GM23338 (cell line): ENCODE measurements around the gene CCDC197. TPM values are rescaled to one million over a fixed set of nuclear protein-coding genes. Genes with fewer than 3 reads are reported as not detected.

Experiments
- ATAC-seq: fragments of 200-7000 bp; cut with Tn5 transposase; 3 replicates; pipeline ENCODE4 v1.9.1; 2020
- DNase-seq: peaks from one replicate; pipeline ENCODE4 v3.0.0-alpha.2; 2015; ENCODE audit warnings: low spot score
- H2AFZ ChIP-seq: fragments of 200-600 bp; sonication (generic); 2 replicates; pipeline ENCODE4 v1.8.0; 2016; ENCODE audit warnings: antibody characterized with exemption, mild to moderate bottlenecking, moderate library complexity
- H3F3A ChIP-seq: fragments of 200-600 bp; sonication (generic); replicated peaks from 2 replicates; pipeline ENCODE4 v1.8.0; 2017; ENCODE audit warnings: antibody characterized with exemption, mixed run types, low read depth
- H3K27ac ChIP-seq: fragments of 200-600 bp; sonication (generic); 2 replicates; pipeline ENCODE4 v1.6.1; 2016; ENCODE audit warnings: low read depth
- H3K27me3 ChIP-seq: fragments of 200-600 bp; sonication (generic); 2 replicates; pipeline ENCODE4 v1.8.0; 2016; ENCODE audit warnings: mild to moderate bottlenecking, mixed run types, moderate library complexity; ENCODE audit not compliant: insufficient read depth
- H3K36me3 ChIP-seq: fragments of 200-600 bp; sonication (generic); 2 replicates; pipeline ENCODE4 v1.8.0; 2016; ENCODE audit warnings: mild to moderate bottlenecking; ENCODE audit not compliant: insufficient read depth
- H3K4me1 ChIP-seq: fragments of 200-600 bp; sonication (generic); 2 replicates; pipeline ENCODE4 v1.8.0; 2016; ENCODE audit warnings: mild to moderate bottlenecking, moderate library complexity; ENCODE audit not compliant: insufficient read depth
- H3K4me2 ChIP-seq: fragments of 200-600 bp; sonication (generic); 2 replicates; pipeline ENCODE4 v1.7.1; 2017; ENCODE audit warnings: mixed run types
- H3K4me3 ChIP-seq: fragments of 200-600 bp; sonication (generic); 2 replicates; pipeline ENCODE4 v1.6.1; 2016; ENCODE audit warnings: mixed run types
- H3K79me2 ChIP-seq: fragments of 200-600 bp; sonication (generic); replicated peaks from 2 replicates; pipeline ENCODE4 v1.8.0; 2017; ENCODE audit warnings: mild to moderate bottlenecking; ENCODE audit not compliant: insufficient read depth
- H3K9me2 ChIP-seq: fragments of 200-600 bp; sonication (generic); 2 replicates; pipeline ENCODE4 v1.8.0; 2017; ENCODE audit not compliant: insufficient read depth
- H4K20me1 ChIP-seq: fragments of 200-600 bp; sonication (generic); replicated peaks from 2 replicates; pipeline ENCODE4 v1.8.0; 2017; ENCODE audit warnings: mild to moderate bottlenecking; ENCODE audit not compliant: insufficient read depth
- H3K27ac Mint-ChIP-seq: 2 replicates; pipeline ENCODE4 v1.8.0; 2020; ENCODE audit warnings: inconsistent platforms, mild to moderate bottlenecking, moderate library complexity, mixed read lengths
- H3K27me3 Mint-ChIP-seq: 3 replicates; pipeline ENCODE4 v1.8.0; 2022; ENCODE audit warnings: low read depth, mild to moderate bottlenecking, moderate library complexity, mixed read lengths, inconsistent platforms; ENCODE audit not compliant: insufficient read depth, poor library complexity
- H3K36me3 Mint-ChIP-seq: 3 replicates; pipeline ENCODE4 v1.8.0; 2021; ENCODE audit warnings: low read depth, mild to moderate bottlenecking, inconsistent platforms, moderate library complexity, mixed read lengths
- H3K4me1 Mint-ChIP-seq: 3 replicates; pipeline ENCODE4 v1.8.0; 2020; ENCODE audit warnings: mild to moderate bottlenecking, inconsistent platforms, mixed read lengths
- H3K4me3 Mint-ChIP-seq: 3 replicates; pipeline ENCODE4 v1.8.0; 2021; ENCODE audit warnings: moderate library complexity, mild to moderate bottlenecking, inconsistent platforms, mixed read lengths
- H3K9me3 Mint-ChIP-seq: 3 replicates; pipeline ENCODE4 v1.8.0; 2020; ENCODE audit warnings: moderate library complexity, mild to moderate bottlenecking, inconsistent platforms, mixed read lengths
- EZH2 ChIP-seq: fragments of 200-600 bp; sonication (generic); IDR thresholded peaks from one replicate; pipeline ENCODE4 v1.8.0; 2017; ENCODE audit warnings: antibody characterized with exemption, mild to moderate bottlenecking, low read depth; ENCODE audit not compliant: unreplicated experiment
- polyA plus RNA-seq: library from polyadenylated mRNA; unstranded; fragments of >200 nt; fragmentation: Nextera tagmentation; extraction: Ambion mirVana; gene quantifications from 2 replicates; pipeline ENCODE4 v1.2.1, GENCODE V29; 2016
- total RNA-seq: library from RNA; depleted of rRNA; stranded (reverse); fragments of >200 nt; shearing (Covaris generic); gene quantifications from 2 replicates; pipeline ENCODE4 v1.2.3, GENCODE V29; 2014
- TF ChIP-seq, protein P1 (sequence below), 2 experiments: fragments of 200-600 bp in 1 of 2; sonication (generic) in 1 of 2; conservative IDR thresholded peaks; 2 replicates each; pipeline versions ENCODE4 v1.5.1 to v1.6.1; 2016 to 2017; ENCODE audit warnings: antibody characterized with exemption in 2 of 2, low read depth in 2 of 2, mild to moderate bottlenecking in 2 of 2, moderate library complexity in 1 of 2
- TF ChIP-seq, protein P2 (sequence below): fragments of 250-450 bp; sonication (Bioruptor Pico); IDR thresholded peaks from 2 replicates; pipeline ENCODE4 v1.5.0; 2020; ENCODE audit warnings: mild to moderate bottlenecking, moderate library complexity

The CCDC197 gene
- total and polyA plus RNA-seq, 2 experiments from 2014 or later: not detected

DNA sequence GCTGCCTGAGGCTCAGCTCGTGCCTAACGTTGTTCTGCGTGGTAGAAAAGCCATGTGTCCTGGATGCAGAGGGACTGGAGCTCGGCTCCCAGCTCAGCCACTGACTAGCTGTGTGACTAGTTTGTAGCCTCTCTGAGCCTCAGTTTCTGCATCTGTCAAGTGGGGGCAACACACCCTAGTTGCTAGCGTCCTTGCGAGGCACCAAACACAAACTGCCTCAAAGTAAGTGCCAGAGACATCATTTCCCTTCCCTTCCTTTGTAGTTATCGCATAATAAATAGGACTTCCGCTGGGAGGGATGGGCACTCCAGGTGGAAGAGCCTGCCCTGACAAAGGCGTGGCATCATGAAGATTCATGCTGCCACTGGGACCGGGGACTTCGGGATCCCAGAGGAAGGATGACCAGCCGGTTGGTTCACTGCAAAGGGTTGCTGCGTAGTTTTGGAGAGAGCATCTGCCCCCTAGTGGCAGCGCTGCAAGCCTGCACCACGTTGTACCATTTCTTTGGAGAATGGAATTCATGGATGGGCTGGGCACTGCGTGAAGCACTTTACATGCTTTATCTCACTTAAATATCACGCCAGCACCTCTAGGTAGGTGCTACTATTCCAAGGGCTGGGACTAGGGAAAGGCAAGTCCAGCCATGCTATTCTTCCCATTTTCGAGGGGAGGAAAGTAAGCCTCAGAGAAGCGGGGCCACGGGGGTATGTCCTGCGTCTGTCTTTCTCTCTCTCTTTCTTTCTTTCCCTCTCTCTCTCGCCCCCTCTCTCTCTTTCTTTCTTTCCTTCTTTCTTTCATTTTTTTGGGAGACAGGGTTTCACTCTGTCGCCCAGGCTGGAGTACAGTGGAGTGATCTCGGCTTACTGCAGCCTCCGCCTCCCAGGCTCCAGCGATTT is 4.6 kb downstream of the CCDC197 start:
- Histone ChIP-seq H2AFZ (no peak overlapping the region), H4K20me1 (no peaks in the 10 kb centered on the region), H3K9me2 (no peaks in the 10 kb centered on the region), H3K27ac (no peak overlapping the region), H3K4me2 (no peak overlapping the region), H3K4me3 (no peak overlapping the region), H3K36me3 (no peaks in the 10 kb centered on the region), H3K27me3 (no peaks in the 10 kb centered on the region), H3K4me1 (no peaks in the 10 kb centered on the region), H3F3A (no peaks in the 10 kb centered on the region), H3K79me2 (no peaks in the 10 kb centered on the region)
- Mint-ChIP-seq H3K36me3 (no peaks in the 10 kb centered on the region), H3K9me3 (no peaks in the 10 kb centered on the region), H3K27ac (no peak overlapping the region), H3K4me1 (peaks cover 4% of the 10 kb centered on the region; the same call in 2 of the 3 replicates), H3K4me3 (no peak overlapping the region), H3K27me3 (peaks cover 5% of the 10 kb centered on the region)
- DNase-seq: peak; percentile 90
- TF ChIP-seq EZH2: no peak
- TF ChIP-seq, protein P1, sequence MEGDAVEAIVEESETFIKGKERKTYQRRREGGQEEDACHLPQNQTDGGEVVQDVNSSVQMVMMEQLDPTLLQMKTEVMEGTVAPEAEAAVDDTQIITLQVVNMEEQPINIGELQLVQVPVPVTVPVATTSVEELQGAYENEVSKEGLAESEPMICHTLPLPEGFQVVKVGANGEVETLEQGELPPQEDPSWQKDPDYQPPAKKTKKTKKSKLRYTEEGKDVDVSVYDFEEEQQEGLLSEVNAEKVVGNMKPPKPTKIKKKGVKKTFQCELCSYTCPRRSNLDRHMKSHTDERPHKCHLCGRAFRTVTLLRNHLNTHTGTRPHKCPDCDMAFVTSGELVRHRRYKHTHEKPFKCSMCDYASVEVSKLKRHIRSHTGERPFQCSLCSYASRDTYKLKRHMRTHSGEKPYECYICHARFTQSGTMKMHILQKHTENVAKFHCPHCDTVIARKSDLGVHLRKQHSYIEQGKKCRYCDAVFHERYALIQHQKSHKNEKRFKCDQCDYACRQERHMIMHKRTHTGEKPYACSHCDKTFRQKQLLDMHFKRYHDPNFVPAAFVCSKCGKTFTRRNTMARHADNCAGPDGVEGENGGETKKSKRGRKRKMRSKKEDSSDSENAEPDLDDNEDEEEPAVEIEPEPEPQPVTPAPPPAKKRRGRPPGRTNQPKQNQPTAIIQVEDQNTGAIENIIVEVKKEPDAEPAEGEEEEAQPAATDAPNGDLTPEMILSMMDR (conservative IDR thresholded peaks at IDR 0.05; ENCODE audit: low read depth in 2 of 2): peak; percentile 96 to 97
- TF ChIP-seq, protein P2, sequence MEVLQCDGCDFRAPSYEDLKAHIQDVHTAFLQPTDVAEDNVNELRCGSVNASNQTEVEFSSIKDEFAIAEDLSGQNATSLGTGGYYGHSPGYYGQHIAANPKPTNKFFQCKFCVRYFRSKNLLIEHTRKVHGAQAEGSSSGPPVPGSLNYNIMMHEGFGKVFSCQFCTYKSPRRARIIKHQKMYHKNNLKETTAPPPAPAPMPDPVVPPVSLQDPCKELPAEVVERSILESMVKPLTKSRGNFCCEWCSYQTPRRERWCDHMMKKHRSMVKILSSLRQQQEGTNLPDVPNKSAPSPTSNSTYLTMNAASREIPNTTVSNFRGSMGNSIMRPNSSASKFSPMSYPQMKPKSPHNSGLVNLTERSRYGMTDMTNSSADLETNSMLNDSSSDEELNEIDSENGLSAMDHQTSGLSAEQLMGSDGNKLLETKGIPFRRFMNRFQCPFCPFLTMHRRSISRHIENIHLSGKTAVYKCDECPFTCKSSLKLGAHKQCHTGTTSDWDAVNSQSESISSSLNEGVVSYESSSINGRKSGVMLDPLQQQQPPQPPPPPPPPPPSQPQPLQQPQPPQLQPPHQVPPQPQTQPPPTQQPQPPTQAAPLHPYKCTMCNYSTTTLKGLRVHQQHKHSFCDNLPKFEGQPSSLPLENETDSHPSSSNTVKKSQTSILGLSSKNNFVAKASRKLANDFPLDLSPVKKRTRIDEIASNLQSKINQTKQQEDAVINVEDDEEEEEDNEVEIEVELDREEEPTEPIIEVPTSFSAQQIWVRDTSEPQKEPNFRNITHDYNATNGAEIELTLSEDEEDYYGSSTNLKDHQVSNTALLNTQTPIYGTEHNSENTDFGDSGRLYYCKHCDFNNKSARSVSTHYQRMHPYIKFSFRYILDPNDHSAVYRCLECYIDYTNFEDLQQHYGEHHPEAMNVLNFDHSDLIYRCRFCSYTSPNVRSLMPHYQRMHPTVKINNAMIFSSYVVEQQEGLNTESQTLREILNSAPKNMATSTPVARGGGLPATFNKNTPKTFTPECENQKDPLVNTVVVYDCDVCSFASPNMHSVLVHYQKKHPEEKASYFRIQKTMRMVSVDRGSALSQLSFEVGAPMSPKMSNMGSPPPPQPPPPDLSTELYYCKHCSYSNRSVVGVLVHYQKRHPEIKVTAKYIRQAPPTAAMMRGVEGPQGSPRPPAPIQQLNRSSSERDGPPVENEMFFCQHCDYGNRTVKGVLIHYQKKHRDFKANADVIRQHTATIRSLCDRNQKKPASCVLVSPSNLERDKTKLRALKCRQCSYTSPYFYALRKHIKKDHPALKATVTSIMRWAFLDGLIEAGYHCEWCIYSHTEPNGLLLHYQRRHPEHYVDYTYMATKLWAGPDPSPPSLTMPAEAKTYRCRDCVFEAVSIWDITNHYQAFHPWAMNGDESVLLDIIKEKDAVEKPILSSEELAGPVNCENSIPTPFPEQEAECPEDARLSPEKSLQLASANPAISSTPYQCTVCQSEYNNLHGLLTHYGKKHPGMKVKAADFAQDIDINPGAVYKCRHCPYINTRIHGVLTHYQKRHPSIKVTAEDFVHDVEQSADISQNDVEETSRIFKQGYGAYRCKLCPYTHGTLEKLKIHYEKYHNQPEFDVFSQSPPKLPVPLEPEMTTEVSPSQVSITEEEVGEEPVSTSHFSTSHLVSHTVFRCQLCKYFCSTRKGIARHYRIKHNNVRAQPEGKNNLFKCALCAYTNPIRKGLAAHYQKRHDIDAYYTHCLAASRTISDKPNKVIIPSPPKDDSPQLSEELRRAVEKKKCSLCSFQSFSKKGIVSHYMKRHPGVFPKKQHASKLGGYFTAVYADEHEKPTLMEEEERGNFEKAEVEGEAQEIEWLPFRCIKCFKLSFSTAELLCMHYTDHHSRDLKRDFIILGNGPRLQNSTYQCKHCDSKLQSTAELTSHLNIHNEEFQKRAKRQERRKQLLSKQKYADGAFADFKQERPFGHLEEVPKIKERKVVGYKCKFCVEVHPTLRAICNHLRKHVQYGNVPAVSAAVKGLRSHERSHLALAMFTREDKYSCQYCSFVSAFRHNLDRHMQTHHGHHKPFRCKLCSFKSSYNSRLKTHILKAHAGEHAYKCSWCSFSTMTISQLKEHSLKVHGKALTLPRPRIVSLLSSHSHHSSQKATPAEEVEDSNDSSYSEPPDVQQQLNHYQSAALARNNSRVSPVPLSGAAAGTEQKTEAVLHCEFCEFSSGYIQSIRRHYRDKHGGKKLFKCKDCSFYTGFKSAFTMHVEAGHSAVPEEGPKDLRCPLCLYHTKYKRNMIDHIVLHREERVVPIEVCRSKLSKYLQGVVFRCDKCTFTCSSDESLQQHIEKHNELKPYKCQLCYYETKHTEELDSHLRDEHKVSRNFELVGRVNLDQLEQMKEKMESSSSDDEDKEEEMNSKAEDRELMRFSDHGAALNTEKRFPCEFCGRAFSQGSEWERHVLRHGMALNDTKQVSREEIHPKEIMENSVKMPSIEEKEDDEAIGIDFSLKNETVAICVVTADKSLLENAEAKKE: no peak
- ATAC-seq: peak; percentile 92
